Neural progenitor cell (in vitro differentiated cells): ENCODE measurements around the gene BTAF1.

Source experiments
- EZH2 ChIP-seq: fragments of 200-600 bp; sonication (generic); IDR thresholded peaks from 2 replicates; pipeline ENCODE4 v1.6.1; 2017; ENCODE audit warnings: antibody characterized with exemption, mild to moderate bottlenecking, moderate library complexity
- EZH2phosphoT487 ChIP-seq: fragments of 200-600 bp; sonication (generic); IDR thresholded peaks from 2 replicates; pipeline ENCODE4 v1.6.1; 2017; ENCODE audit warnings: antibody characterized with exemption
- TF ChIP-seq, protein P1 (sequence below): fragments of 200-600 bp; sonication (generic); IDR thresholded peaks from 2 replicates; pipeline ENCODE4 v1.5.1; 2017; ENCODE audit warnings: antibody characterized with exemption, mild to moderate bottlenecking

DNA sequence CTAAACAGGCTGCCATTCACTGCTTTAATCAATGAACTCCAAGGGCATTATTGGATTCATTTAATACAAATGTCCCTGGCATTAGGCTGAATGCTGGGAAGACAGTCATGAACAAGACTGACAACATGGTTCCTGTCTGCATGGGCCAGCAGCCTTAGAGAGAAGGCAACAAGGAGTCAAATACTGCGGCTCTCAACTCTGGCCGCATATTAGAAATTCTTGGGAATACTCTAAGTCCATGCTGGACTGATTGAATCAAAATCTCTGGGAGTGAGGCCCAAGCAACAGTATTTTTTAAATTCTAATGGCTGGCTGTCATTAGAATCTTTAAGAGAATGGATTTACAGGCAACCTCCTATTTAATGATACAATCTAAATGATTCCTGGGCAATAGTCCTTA, 48.4 kb upstream of the BTAF1 start:
- TF ChIP-seq, protein P1, sequence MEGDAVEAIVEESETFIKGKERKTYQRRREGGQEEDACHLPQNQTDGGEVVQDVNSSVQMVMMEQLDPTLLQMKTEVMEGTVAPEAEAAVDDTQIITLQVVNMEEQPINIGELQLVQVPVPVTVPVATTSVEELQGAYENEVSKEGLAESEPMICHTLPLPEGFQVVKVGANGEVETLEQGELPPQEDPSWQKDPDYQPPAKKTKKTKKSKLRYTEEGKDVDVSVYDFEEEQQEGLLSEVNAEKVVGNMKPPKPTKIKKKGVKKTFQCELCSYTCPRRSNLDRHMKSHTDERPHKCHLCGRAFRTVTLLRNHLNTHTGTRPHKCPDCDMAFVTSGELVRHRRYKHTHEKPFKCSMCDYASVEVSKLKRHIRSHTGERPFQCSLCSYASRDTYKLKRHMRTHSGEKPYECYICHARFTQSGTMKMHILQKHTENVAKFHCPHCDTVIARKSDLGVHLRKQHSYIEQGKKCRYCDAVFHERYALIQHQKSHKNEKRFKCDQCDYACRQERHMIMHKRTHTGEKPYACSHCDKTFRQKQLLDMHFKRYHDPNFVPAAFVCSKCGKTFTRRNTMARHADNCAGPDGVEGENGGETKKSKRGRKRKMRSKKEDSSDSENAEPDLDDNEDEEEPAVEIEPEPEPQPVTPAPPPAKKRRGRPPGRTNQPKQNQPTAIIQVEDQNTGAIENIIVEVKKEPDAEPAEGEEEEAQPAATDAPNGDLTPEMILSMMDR = no peak
- TF ChIP-seq EZH2 (no peak), EZH2phosphoT487 (no peak)
